Left ventricle myocardium inferior (tissue), 1 donor: ENCODE results near the gene IFNAR2. TPM values are rescaled to one million over a fixed set of nuclear protein-coding genes. Genes with fewer than 3 reads are reported as not detected.

Experiments used
- DNase-seq: peaks from one replicate; pipeline ENCODE4 v3.0.0-alpha.2; 2020
- H3K27ac ChIP-seq: fragments of 200-600 bp; replicated peaks from 2 replicates; pipeline ENCODE4 v1.8.0; 2021
- H3K27me3 ChIP-seq: fragments of 200-600 bp; 2 replicates; pipeline ENCODE4 v1.8.0; 2021; ENCODE audit warnings: low read depth
- H3K36me3 ChIP-seq: fragments of 200-600 bp; 2 replicates; pipeline ENCODE4 v1.8.0; 2021
- H3K4me1 ChIP-seq: fragments of 200-600 bp; 2 replicates; pipeline ENCODE4 v1.8.0; 2021
- H3K4me3 ChIP-seq: fragments of 200-600 bp; 2 replicates; pipeline ENCODE4 v1.8.0; 2021; ENCODE audit warnings: mild to moderate bottlenecking, moderate library complexity
- H3K9me3 ChIP-seq: fragments of 200-600 bp; replicated peaks from 2 replicates; pipeline ENCODE4 v1.8.0; 2021
- CTCF ChIP-seq: fragments of 200-600 bp; IDR thresholded peaks from 2 replicates; pipeline ENCODE4 v1.8.0; 2021; ENCODE audit warnings: antibody characterized with exemption, mild to moderate bottlenecking, borderline replicate concordance
- intact Hi-C: fragments of 100-400 bp; cut with micrococcal nuclease; formaldehyde crosslinking; loops from one replicate; pipeline ENCODE4 v1.11.0; 2022
- total RNA-seq: library from RNA; stranded (reverse); fragmentation: NEBNext Ultra II Directional; extraction: Animal tissue kit (Norgen Biotek cat#: 25700); gene quantifications from one replicate; pipeline ENCODE4 v1.2.1, GENCODE V29; 2021
- donor health status: DM: no; HTN: yes; CAD: no; lungs with severe emphysema.

Gene IFNAR2
- total RNA-seq, 1 donor from 2014 or later, result 9.0 TPM

DNA sequence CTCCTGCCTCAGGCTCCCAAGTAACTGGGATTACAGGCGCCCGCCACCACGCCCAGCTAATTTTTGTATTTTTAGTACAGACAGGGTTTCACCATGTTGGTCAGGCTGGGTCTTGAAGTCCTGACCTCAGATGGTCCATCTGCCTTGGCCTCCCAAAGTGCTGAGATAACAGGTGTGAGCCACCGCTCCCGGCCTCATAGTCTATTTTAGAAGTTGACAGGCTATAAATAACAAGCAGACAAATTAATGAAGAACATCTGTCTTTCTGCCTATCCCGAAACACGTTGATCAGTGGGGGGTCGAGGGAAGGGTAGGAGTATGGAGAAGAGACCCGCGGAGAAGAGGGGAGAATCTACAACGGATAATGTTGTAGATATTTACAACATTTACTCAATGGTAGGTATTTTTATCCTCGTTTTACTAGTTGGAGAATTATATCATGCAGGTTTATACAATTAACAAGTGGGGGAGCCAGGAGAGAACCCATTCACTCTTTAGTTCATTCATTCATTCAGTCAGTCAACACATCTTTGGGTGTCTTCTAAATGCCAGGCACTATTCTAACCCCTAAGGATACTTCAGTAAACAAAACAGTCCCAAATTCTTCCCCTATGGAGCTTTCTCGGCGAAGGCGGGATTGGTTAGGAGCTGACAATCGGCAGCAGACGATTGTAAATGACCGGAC is 497 bp upstream of the IFNAR2 start:
- no peak for TF ChIP-seq CTCF
- Histone ChIP-seq H3K27ac (peak overlapping the region; percentile 99), H3K9me3 (no peaks in the 10 kb centered on the region), H3K36me3 (no peaks in the 10 kb centered on the region), H3K4me1 (peaks cover 48% of the 10 kb centered on the region), H3K27me3 (no peaks in the 10 kb centered on the region), H3K4me3 (peak overlapping the region; percentile 99)
- intact Hi-C loops, result no loop called here
- DNase-seq, result no peak

GRCh38 chr21:33230545-33231324 is 997 bp downstream of the IFNAR2 start:
- H3K4me1 ChIP-seq, result peaks cover 57% of the 10 kb centered on the region

DNA sequence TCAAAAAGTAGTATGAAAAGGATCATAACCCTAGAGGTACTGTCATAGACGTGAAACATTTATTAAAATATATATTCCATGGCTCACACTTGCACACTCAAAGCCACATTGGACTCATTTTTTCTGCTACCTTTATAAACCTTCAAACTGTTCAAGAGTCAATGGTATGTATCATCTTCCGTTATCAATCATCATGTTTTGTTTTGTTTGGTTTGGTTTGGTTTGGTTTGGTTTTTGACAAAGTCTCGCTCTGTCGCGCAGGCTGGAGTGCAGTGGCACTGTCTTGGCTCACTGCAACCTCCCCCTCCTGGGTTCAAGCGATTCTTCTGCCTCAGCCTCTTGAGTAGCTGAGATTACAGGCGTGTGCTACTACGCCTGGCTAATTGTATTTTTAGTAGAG is 1.8 kb downstream of the IFNAR2 start:
- Histone ChIP-seq H3K9me3 (no peaks in the 10 kb centered on the region), H3K4me3 (peak overlapping the region; percentile 99), H3K27me3 (no peaks in the 10 kb centered on the region), H3K27ac (peak overlapping the region; percentile 99), H3K4me1 (peaks cover 63% of the 10 kb centered on the region), H3K36me3 (no peaks in the 10 kb centered on the region)
- DNase-seq, result no peak
- intact Hi-C loops, result loop anchor here (10.0 kb wide), 1 partner anchor 53 kb away; no protein-coding TSS in a partner anchor
- no peak for TF ChIP-seq CTCF

More at GRCh38 chr21:33230545-33231324, 997 bp downstream of the IFNAR2 start:
- Histone ChIP-seq H3K36me3 (no peaks in the 10 kb centered on the region), H3K9me3 (no peaks in the 10 kb centered on the region), H3K4me3 (peak overlapping the region; percentile 99), H3K27me3 (no peaks in the 10 kb centered on the region), H3K27ac (peak overlapping the region; percentile 99)
- peak; percentile 63 for DNase-seq
- intact Hi-C loops, result loop anchor here (10.0 kb wide), 1 partner anchor 54 kb away; no protein-coding TSS in a partner anchor
- TF ChIP-seq CTCF, result no peak

GRCh38 chr21:33232291-33233034 is 2.7 kb downstream of the IFNAR2 start:
- Histone ChIP-seq H3K27me3 (no peaks in the 10 kb centered on the region), H3K4me3 (peak overlapping the region; percentile 99), H3K9me3 (no peaks in the 10 kb centered on the region), H3K27ac (peak overlapping the region; percentile 99), H3K4me1 (peaks cover 72% of the 10 kb centered on the region), H3K36me3 (no peaks in the 10 kb centered on the region)
- DNase-seq, result no peak
- no peak for TF ChIP-seq CTCF
- intact Hi-C loops, result loop anchor here (10.0 kb wide), 1 partner anchor 52 kb away; no protein-coding TSS in a partner anchor
